GM12878 (cell line): ENCODE results near the gene BCAP31. TPM values are rescaled to one million over a fixed set of nuclear protein-coding genes. Genes with fewer than 3 reads are reported as not detected.

ENCODE experiments used
- BACH1 ChIP-seq: fragments of 450-650 bp; IDR thresholded peaks from 2 replicates; pipeline ENCODE4 v1.6.1; 2017; ENCODE audit warnings: mild to moderate bottlenecking, borderline replicate concordance
- SREBF2 ChIP-seq: IDR thresholded peaks from 2 replicates; pipeline ENCODE4 v1.6.1; 2012; ENCODE audit warnings: mild to moderate bottlenecking, low read length
- polyA plus RNA-seq, 11 experiments: library from polyadenylated mRNA; depleted of rRNA in 4 of 11; unstranded in 6 of 11; stranded (reverse) in 5 of 11; fragments of >200 nt; fragmentation: Nextera tagmentation in 4 of 11; fragmentation: Illumina TruSeq in 1 of 11; extraction: Ambion mirVana in 4 of 11; extraction: Trizol in 1 of 11; gene quantifications; 1 replicate in 1 of 11; 2 replicates in 10 of 11; pipeline versions ENCODE4 v1.2.1 to v1.2.3, GENCODE V29; 2011 to 2016; ENCODE audit warnings: inconsistent platforms in 2 of 11, missing spikeins in 2 of 11, low read depth in 1 of 11
- total RNA-seq, 4 experiments: library from RNA; depleted of rRNA in 3 of 4; stranded (reverse); fragments of >200 nt in 3 of 4; fragmentation: Illumina TruSeq in 1 of 4; extraction: Trizol in 1 of 4; gene quantifications; 2 replicates each; pipeline versions ENCODE4 v1.2.1 to v1.2.3, GENCODE V29; 2013 to 2021
- TF ChIP-seq, protein P1 (sequence below): fragments of 450-650 bp; IDR thresholded peaks from 2 replicates; pipeline ENCODE4 v1.6.1; 2017; ENCODE audit warnings: mild to moderate bottlenecking
- TF ChIP-seq, protein P2 (sequence below): fragments of 450-650 bp; IDR thresholded peaks from 2 replicates; pipeline ENCODE4 v1.6.1; 2017; ENCODE audit warnings: mild to moderate bottlenecking, moderate library complexity
- TF ChIP-seq, protein P3 (sequence below): IDR thresholded peaks from 2 replicates; pipeline ENCODE4 v1.6.1; 2012; ENCODE audit warnings: low read depth, low read length, improper control_type of control experiment

BCAP31 gene
- total and polyA plus RNA-seq, 10 of the 15 experiments (the other 5 are each of a cell fraction or from before 2014, with no cell fraction given) = 63.1 to 246 (median 95.6) TPM

DNA sequence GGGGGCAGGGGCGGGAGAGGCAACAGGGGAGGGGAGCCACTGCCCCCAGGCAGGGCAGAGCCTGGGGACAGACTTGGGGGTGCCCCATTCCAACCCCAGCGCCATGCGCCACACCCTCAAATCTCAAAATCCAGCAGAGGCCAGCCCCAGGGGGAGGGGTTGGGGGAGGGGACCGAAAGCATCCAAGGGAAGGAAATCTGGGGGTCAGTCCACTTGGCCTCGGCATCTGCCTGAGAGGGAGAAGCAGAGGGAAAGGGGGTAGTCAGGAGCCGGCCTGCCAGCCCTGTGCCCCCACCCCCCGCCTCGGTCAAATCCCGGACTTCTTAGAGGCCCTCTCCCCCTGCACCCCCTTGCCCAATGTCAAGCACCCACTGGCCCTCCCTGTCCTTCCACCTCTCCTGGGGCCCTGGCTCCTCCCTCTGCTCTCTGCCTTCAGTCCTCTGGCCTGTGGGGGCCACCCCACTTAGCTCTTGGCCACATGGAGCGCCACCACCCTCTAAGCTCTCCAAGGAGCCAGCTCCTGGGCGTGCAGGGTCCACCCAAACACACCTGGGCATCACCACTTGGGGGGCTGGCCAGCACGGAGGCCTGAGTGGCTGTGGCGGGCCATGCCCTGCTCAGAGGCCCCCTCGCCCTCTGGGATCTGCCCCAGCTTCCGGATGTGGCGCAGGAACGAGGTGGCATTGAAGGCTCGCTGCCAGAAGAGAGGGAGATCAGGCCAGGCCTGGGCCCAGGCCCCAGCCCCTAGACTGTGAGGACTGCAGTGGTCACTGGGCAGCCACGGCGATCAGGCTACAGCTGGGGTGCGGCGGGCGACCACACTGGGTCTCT lies 54.1 kb downstream of the BCAP31 start (continued):
- TF ChIP-seq, protein P1, sequence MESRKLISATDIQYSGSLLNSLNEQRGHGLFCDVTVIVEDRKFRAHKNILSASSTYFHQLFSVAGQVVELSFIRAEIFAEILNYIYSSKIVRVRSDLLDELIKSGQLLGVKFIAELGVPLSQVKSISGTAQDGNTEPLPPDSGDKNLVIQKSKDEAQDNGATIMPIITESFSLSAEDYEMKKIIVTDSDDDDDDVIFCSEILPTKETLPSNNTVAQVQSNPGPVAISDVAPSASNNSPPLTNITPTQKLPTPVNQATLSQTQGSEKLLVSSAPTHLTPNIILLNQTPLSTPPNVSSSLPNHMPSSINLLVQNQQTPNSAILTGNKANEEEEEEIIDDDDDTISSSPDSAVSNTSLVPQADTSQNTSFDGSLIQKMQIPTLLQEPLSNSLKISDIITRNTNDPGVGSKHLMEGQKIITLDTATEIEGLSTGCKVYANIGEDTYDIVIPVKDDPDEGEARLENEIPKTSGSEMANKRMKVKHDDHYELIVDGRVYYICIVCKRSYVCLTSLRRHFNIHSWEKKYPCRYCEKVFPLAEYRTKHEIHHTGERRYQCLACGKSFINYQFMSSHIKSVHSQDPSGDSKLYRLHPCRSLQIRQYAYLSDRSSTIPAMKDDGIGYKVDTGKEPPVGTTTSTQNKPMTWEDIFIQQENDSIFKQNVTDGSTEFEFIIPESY = no peak
- TF ChIP-seq, protein P2, sequence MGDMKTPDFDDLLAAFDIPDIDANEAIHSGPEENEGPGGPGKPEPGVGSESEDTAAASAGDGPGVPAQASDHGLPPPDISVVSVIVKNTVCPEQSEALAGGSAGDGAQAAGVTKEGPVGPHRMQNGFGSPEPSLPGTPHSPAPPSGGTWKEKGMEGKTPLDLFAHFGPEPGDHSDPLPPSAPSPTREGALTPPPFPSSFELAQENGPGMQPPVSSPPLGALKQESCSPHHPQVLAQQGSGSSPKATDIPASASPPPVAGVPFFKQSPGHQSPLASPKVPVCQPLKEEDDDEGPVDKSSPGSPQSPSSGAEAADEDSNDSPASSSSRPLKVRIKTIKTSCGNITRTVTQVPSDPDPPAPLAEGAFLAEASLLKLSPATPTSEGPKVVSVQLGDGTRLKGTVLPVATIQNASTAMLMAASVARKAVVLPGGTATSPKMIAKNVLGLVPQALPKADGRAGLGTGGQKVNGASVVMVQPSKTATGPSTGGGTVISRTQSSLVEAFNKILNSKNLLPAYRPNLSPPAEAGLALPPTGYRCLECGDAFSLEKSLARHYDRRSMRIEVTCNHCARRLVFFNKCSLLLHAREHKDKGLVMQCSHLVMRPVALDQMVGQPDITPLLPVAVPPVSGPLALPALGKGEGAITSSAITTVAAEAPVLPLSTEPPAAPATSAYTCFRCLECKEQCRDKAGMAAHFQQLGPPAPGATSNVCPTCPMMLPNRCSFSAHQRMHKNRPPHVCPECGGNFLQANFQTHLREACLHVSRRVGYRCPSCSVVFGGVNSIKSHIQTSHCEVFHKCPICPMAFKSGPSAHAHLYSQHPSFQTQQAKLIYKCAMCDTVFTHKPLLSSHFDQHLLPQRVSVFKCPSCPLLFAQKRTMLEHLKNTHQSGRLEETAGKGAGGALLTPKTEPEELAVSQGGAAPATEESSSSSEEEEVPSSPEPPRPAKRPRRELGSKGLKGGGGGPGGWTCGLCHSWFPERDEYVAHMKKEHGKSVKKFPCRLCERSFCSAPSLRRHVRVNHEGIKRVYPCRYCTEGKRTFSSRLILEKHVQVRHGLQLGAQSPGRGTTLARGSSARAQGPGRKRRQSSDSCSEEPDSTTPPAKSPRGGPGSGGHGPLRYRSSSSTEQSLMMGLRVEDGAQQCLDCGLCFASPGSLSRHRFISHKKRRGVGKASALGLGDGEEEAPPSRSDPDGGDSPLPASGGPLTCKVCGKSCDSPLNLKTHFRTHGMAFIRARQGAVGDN = no peak
- TF ChIP-seq SREBF2 (no peak), BACH1 (no peak)
- TF ChIP-seq, protein P3, sequence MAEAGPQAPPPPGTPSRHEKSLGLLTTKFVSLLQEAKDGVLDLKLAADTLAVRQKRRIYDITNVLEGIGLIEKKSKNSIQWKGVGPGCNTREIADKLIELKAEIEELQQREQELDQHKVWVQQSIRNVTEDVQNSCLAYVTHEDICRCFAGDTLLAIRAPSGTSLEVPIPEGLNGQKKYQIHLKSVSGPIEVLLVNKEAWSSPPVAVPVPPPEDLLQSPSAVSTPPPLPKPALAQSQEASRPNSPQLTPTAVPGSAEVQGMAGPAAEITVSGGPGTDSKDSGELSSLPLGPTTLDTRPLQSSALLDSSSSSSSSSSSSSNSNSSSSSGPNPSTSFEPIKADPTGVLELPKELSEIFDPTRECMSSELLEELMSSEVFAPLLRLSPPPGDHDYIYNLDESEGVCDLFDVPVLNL = no peak
